GM19025 (cell line): ENCODE measurements around the gene SCUBE3.

Experiments used
- ATAC-seq: cut with Tn5 transposase; IDR thresholded peaks from one replicate; pipeline ENCODE4 v1.9.1; 2021; ENCODE audit warnings: mild to moderate bottlenecking, low read depth, moderate library complexity; ENCODE audit not compliant: unreplicated experiment

Gene SCUBE3

DNA sequence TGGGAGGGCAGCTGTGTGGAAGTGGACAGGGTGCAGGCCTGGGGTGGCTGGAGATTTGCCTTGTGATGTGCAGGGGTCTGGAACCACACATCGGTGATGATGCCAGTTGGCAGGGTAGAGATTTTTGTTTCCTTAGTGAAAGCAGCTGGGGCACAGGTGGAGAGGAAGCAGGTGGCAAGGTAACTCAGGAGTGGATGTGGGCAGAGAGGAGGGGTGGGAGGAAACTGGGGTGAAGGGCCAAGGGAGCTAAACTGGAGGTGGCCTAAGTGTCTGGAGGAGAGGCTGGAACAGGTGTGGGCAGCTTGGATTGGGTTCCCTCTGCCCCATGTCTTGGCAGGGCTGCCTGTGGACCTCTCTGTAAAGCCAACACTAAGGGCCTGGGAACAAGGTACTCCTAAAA is 4.7 kb upstream of the SCUBE3 start:
- no peak for ATAC-seq

DNA sequence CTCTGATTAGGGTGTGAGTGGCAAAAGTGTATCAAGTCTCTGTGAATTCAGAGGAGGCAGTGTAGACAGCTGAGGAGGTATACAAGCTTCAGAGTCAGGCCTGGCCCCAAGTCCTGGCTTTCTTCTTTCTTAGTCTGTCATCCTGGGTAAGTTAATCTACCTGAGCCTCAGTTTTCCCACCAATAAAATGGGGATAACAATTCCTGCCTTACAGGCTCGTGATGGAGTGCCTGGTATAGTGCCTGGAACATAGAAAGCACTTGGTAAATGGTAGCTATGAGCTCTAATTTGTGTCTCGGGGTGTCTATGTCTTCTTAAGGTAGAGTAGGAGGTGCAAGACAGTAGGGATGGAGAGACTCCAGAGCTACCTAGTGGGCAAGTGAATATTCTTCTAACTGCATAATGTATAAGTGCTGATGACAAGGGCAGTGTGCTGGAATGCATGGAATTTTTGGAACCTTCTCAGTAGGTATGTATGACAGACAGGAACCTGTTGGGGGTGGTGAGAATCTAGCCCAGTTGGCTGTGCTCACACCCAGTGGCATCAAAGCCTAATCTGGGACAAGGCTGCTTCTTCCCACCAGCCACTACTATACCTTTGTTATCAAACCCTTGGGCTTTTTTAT is 4.0 kb upstream of the SCUBE3 start:
- no peak for ATAC-seq

DNA sequence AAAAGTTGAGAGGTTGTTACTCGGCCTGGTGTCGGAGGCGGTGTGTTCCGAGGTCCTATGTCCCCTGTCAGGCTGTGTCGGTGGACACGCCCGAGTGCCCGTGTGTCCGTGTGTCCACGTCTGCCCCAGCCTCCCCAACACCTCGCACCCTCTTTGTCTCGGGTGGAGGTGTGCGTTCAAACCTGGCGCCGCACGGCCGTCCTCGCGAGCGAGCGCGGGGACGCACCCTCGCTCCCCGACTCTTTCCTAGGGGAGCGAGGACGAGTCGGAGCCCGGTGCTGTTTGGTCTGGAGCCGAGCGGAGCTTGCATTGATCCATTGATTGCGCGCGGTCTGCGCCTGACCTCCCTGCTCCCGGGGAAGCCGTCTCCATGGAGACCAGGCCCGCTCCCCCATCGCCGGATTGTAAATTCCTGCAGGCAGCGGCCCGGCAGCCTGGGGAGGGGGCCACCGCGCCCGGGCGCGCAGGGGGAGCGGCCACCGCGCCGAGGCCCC is 411 bp upstream of the SCUBE3 start:
- no peak for ATAC-seq

DNA sequence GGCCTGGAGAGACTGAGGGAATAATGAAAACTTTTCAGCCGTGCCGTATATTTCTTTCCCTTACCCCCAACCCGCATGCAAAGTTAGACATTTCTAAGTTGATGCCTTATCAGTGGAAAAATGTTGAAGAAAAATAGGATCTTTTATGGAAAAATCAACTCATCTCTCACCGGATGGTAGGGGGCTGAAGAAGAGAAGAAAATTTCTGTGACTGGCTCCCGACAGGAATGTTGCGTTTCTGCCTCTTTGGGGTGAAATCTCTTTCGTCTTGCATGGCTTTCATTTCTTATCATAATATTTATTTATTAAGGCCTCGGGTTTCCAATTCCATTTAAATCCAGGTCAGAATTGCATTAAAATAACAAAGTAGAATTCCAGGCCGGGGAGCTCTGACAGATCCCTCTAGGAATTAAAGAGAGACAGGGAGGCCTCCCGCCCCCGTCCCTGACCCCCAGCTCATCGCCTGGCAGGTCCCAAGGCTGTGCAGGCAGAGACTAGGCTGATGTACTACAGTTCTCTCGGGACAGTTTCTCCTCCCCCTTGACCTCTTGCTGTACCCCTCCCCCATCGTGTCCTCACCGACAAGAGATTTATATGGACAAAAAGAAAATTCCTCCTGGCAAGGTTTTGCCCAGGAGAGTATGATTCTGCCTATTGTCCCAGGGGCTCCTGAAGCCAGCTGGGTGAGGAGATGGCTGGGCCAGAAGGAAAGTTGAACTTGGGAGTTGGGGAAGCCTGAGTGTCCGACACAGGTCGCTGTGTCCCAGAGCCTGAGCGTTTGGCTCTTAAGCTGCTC is 1.3 kb downstream of the SCUBE3 start:
- no peak for ATAC-seq

DNA sequence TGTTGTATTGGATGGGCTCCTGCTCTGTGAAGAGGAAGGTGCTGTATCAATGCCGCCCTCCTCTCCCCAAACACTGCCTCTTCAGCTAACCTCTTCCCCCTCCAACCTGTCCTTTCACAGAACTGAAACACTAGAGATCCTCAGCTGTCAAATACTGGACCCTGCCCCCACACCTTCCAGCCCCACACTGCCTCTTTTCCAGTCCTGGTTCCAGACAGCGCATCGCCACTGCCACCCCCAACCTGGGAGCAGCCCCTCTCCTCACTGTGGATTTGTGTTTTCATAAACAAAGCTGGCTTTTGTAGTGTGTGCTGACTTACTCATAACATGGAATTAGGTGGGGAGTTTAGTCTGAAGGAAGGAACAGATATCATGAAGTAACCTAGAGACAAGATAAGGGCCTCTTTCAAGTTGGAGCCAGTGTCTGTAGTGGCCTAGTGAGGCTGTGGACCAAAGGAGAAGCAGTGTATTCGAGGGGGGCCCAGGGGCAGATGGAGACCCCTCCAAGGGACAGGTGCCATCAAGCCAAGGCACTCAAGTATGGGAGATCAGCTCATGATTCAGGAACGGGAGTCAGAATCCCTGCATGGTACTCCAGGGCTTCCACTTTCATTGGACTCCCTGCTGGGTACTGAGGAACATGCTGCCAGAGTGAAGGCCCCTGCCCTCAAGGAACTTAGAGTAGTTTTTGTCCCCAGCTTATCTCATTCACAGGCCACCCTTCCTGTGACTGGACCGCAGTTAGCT is 2.1 kb downstream of the SCUBE3 start:
- ATAC-seq, result no peak

DNA sequence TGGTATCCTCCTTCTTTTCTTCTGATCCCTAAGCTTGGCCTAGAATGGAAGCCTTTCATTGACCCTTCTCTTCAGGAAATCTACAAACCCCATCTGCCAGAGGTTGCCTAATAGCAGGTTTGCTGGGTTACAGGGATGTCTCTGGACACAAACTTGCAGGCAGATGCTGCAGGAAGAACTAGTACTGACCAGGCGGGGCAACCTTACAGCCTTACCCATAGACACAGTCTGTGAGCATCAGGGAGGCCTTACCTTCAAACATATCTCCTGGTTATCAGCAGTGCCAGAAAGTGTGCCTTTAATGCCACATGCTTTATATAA is 2.6 kb downstream of the SCUBE3 start:
- no peak for ATAC-seq

DNA sequence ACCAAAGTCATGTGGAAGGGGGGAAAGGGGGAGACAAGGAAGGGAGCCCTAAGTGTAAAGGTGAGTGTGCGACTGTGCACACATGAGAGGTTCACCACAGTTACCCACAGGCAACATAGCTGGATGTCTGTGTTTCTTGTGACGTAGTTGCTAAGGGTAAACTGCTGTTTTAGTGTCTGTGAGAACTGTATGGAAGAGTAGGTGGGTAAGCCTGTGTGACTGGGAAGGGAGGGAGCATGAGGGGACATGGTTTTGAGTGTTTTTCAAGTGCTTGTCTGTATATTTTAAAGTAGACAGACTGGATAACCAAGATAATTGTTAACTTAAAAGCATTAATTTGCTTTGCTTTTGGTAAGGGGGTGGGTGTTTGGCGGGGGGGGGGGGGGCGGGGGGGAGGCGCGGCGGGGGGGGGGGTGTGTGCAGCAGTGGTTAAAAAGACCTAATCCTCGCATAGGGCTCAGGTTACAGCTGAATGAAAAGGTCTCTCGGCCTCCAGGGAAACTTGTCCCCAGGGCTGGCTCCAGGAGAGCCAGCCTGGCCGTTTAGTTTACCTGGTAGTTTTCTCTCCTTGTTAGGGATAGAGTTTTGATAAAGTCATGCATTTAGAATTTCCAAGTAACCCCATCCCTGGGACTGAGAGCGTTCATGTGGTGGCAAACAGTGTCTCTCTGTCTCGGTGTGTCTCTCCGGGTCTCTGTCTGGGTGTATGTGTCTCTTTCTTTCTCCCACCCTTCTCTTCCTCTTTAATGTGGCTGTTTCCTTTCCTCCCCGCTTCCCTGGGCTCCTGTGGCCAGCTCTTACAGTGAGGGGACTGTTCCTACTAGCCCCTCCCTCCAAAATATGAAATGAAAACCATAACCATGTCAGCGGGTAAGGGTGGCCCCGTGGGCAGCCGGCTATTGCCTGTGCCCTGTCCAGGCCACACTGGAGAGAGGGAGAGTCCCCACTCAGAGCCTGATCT is 3.4 kb downstream of the SCUBE3 start:
- no peak for ATAC-seq

DNA sequence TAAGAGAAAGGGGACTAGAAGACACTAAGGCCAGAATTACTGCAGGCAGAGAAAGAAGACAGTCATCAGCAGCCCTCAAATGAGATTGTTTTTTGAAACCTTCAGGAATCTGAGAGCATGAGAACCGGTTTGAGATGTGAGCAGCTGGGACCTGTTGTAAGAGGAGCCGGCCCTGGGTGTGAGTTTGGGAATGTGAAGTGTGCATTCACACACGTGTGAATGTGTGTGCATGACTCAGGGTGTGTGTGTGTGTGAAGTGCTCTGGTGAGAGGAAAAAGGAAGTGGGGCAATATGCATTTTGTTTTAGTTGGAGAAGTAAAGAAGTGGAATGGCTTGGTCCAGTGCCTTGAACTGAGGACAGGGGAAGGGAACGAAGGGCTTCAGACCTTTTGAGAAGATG is 4.3 kb downstream of the SCUBE3 start:
- ATAC-seq, result no peak

DNA sequence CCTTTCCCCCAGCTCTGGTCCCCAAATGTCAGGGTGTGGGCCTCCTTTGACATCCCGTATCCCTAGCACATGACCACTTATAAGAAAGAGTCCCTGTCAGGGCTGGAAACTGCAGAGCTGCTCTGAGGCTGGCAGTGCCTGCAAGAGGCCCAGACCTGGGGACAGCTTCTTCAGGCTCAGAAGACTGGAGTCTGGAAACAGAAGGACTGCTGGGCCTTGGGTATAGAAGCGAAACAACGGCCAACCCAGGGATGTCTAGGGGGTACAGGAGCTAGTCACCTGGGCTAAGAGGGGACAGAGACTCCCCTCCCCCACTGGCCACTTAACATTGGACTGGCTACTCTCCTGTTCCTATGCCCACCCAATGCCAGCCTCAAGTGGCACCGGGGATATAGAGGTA is 4.7 kb downstream of the SCUBE3 start:
- ATAC-seq, result no peak

DNA sequence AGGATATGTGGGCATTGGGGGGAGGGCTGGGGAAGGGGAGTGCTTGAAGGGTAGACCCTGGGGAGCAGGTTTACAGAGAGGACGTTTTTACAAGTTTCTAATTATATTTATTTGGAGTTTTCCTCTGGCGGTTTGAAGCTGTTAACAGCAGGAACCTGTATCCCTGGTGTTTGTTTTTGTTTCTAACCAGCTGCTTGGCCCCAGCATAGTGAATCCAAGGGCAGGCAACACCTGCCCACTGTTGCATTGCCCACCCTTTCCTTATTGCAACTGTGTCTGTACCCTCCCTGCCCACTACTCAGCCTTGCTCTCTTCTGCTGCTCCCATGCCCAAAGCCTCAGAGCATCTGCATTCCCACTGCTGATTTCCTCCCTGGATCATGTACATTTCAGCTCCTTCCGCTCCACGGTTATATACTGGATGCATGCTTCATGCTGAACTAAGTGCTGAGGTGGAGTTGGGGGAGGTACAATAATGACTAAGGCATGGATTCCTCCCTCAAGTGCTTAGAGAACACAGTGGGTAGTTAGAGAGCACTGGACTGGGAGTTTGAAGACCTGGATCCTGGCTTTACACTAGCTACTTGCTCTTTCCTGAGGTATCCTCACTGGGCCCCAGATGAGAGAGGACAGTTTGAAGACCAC is 6.0 kb downstream of the SCUBE3 start:
- no peak for ATAC-seq

DNA sequence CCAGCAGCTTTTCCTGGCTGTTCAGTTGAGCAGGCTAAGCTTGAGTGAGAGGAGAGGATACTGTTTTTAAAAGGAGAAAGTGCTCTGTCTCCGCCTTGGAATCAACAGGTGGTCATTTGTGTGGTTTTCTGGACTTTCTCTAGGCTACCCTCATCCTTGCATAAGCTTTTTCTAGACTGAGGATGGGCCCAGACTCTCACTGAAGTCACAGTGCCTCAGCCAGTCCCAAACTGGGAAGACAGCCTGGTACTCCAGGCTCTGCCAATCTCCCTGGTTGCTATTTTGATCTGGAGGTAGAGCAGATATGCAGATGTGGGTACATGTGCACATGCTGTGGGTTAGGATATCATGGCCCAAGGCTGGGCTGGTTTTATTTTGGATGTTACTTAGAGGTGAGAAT is 7.0 kb downstream of the SCUBE3 start:
- no peak for ATAC-seq

DNA sequence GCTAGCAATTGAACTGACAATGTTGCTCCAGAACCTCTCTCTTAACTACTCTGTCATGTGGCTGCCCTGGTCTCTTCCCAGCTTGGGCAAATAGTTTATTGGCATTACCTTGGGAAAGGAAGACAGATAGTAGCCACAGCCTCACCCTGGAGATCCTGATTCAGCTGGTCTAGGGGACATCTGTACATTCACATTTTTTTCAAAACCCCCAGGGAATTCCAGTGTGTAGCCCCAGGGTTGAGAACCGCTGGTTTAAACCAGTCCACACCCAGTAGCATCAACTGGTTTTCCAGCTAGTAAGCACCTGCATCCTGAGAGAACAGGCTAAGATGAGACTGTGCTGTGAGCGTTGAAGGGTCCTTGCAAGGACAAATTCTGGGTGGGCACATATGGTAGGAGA is 9.6 kb downstream of the SCUBE3 start:
- ATAC-seq, result no peak

DNA sequence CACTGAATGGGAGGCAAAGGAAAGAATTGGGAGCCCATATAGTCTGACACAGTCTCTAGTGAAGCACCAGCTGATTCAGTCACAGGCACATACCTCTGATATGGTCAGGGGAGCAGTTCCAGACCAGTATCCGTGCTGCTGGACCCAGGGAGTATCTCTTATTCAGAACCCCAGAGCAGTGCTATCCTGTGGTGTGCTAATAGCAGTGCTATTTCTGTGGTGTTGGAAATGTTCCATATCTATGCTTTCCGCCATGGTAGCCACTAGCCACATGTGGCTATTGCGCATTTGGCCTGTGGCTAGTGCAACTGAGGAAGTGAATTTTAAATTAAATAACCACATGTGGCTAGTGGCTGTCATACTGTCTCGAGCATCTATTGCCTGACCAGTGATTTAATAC is 11.0 kb downstream of the SCUBE3 start:
- ATAC-seq, result no peak

DNA sequence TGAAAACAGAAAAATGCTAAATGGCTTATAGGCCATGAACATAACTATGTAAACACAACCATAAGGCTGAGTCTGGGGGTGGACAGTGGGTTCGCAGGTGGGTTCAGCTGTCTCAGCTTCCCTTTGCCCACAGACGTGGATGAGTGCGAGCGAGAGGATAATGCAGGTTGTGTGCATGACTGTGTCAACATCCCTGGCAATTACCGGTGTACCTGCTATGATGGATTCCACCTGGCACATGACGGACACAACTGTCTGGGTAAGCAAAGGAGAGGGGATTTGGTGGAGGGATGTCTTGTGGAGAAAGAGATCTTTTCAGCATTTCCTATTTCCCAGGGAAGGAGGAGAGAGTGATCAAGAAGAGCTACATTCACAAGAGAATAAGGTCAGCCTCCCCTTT is 14.7 kb downstream of the SCUBE3 start:
- ATAC-seq, result no peak

DNA sequence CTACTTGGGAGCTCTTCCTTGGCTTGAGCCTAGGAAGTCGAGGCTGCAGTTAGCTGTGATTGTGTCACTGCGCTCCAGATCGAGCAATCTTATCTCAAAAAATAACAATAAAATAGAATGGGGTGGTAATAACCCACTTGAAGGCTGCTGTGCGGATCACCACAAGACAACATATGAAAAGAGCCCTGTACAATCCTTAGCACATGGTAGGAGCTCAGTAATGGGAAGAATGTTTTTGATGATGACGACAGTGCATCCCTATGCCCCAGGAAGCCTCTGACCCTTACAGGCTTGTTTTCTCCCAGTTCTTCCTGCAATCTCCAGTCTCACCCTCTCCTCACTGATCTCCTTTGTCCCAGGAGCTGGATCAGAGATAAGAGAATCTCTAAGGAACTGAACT is 15.5 kb downstream of the SCUBE3 start:
- ATAC-seq, result no peak

DNA sequence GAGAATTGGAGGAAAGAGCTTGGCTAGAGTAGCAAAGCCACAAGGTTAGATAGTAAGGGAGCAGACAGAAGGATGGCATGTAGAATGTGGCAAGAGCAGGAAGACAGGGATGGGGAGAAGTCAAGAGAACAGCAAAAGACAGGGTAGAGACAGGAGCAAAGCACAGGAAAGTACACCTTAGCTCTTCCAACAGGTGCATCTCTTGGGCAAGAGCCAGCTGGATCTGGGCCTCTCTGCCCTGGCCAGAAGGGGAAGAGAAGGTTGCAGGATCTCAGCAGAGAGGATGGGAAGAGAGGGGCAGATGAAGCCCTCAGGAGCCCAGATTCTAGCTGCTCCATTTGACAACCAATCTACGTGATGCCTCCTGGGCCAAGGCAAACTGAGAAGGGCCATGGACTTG is 16.7 kb downstream of the SCUBE3 start:
- no peak for ATAC-seq

DNA sequence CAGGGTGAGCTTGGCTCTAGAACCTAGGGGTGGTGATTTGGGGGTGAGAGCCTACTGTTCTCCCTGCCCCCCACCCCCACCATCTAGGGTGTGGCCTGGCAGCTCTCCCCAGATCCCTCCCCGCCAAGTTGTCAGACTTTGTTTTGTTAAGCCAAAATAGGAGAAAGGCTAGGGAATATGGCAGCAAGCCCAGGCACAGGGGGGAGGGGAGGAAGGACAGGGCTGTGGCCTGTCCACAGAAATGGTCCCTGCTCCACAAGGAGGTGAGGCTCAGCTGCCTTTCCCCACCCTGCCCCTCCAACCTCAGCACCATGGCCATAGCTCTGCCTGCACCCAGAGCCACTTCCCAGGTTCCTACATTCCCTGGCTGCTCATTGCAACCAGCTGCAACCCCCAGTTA is 17.2 kb downstream of the SCUBE3 start:
- ATAC-seq, result no peak

DNA sequence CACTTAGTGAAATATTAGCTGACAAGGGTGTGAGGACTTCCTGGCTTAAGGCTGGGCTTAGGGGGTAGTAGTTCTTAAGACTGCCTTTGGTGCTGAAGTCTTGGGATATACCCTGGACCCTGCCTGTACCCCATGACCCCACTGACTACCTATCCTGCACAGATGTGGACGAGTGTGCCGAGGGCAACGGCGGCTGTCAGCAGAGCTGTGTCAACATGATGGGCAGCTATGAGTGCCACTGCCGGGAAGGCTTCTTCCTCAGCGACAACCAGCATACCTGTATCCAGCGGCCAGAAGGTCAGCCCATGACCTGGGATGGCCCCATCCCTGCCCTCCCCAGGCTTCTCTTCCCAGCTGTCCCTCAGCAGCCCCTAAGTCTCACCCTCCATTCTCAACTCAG is 17.8 kb downstream of the SCUBE3 start:
- ATAC-seq, result no peak

DNA sequence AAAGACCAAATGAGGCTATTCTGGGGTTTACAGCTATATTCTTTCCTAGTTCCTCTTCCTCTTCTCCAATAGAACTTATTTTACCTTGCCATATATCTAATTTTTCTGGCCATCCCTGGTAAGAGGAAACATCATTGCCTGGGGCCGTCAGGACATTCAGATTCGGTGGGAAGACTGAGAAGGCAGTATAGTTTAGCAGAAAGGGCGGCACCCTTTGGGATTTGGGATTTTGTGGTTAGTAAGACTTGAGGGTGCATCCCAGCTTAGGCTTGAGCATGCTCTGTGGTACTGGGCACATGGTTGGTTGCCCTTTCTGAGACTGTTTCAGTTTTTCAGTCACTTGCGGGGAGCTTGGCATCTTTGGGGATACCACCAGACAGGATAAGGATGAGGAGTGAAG is 21.1 kb downstream of the SCUBE3 start:
- ATAC-seq, result no peak

DNA sequence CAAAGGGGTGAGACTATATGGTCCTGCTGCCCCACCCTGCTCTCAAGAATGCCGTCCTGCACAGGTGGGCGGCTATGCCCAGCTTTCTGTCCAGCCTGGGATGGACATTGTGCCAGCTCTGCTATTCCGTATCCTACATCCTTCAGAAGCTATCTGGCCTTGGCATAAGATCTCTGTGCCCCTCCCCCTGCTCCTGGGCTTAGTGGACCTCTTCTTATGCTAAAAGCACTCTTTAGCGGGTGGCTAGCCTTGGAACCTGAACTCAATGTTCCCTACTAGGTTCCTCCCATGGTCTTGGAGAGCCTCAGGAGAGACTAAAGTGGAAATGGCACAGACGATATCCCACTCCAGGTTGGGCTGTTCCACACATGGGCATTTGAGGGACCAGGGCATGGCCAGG is 22.5 kb downstream of the SCUBE3 start:
- ATAC-seq, result no peak
